Nephron progenitor cell (in vitro differentiated cells): Measurements from ENCODE around the gene TECPR1.
"Not testable (repeated sequence)": the region's sequence is repeated elsewhere in the genome, so short reads cannot be mapped to it uniquely, and the experiment has no call there.

ENCODE experiments used
- DNase-seq: peaks from one replicate; pipeline ENCODE4 v3.0.0; 2021
- H3K27ac Mint-ChIP-seq: 2 replicates; pipeline ENCODE4 v1.8.0; 2021; ENCODE audit warnings: mild to moderate bottlenecking, moderate library complexity, mixed read lengths
- H3K27me3 Mint-ChIP-seq: 2 replicates; pipeline ENCODE4 v1.8.0; 2021; ENCODE audit warnings: mild to moderate bottlenecking, low read depth, mixed read lengths; ENCODE audit not compliant: poor library complexity
- H3K36me3 Mint-ChIP-seq: 2 replicates; pipeline ENCODE4 v1.8.0; 2021; ENCODE audit warnings: low read depth, mixed read lengths
- H3K4me1 Mint-ChIP-seq: 2 replicates; pipeline ENCODE4 v1.8.0; 2021; ENCODE audit warnings: mixed read lengths
- H3K4me3 Mint-ChIP-seq: 2 replicates; pipeline ENCODE4 v1.8.0; 2021; ENCODE audit warnings: mild to moderate bottlenecking, moderate library complexity, mixed read lengths
- H3K9me3 Mint-ChIP-seq: 2 replicates; pipeline ENCODE4 v1.8.0; 2021; ENCODE audit warnings: mild to moderate bottlenecking, moderate library complexity, mixed read lengths
- CTCF ChIP-seq: fragments of 200-600 bp; sonication (generic); IDR thresholded peaks from 2 replicates; pipeline ENCODE4 v1.5.0; 2021; ENCODE audit warnings: antibody characterized with exemption

Gene TECPR1

GRCh38 chr7:98224701-98225181 is 27.3 kb downstream of the TECPR1 start:
- Mint-ChIP-seq H3K27me3 (no peaks in the 10 kb centered on the region), H3K36me3 (peaks cover 14% of the 10 kb centered on the region), H3K4me1 (peaks cover 27% of the 10 kb centered on the region), H3K9me3 (no peaks in the 10 kb centered on the region), H3K4me3 (no peak overlapping the region), H3K27ac (no peak overlapping the region)
- TF ChIP-seq CTCF, result no peak
- no peak for DNase-seq

- TF ChIP-seq CTCF, result no peak
- no peaks in the 10 kb centered on the region for H3K27me3 Mint-ChIP-seq
- H3K4me1 Mint-ChIP-seq, result peaks cover 26% of the 10 kb centered on the region
- no peak overlapping the region for H3K4me3 Mint-ChIP-seq
- DNase-seq, result no peak
- no peak overlapping the region for H3K27ac Mint-ChIP-seq
- H3K36me3 Mint-ChIP-seq, result peaks cover 20% of the 10 kb centered on the region
- H3K9me3 Mint-ChIP-seq, result peaks cover 5% of the 10 kb centered on the region
These were observed 27.9 kb downstream of the TECPR1 start for GRCh38 chr7:98223898-98224700.

GRCh38 chr7:98223351-98223897 is 28.6 kb downstream of the TECPR1 start:
- Mint-ChIP-seq H3K4me1 (peaks cover 31% of the 10 kb centered on the region), H3K27ac (no peak overlapping the region), H3K36me3 (peaks cover 27% of the 10 kb centered on the region), H3K4me3 (no peak overlapping the region), H3K27me3 (no peaks in the 10 kb centered on the region), H3K9me3 (peaks cover 9% of the 10 kb centered on the region)
- TF ChIP-seq CTCF, result no peak
- no peak for DNase-seq

- no peaks in the 10 kb centered on the region for H3K27me3 Mint-ChIP-seq
- H3K4me1 Mint-ChIP-seq, result peaks cover 30% of the 10 kb centered on the region
- TF ChIP-seq CTCF, result no peak
- DNase-seq, result no peak
- H3K27ac Mint-ChIP-seq, result no peak overlapping the region
- H3K4me3 Mint-ChIP-seq, result no peak overlapping the region
- H3K36me3 Mint-ChIP-seq, result peaks cover 31% of the 10 kb centered on the region
- H3K9me3 Mint-ChIP-seq, result peaks cover 9% of the 10 kb centered on the region
These were observed 29.4 kb downstream of the TECPR1 start for GRCh38 chr7:98222533-98223195.

- TF ChIP-seq CTCF, result no peak
- H3K27me3 Mint-ChIP-seq, result no peaks in the 10 kb centered on the region
- H3K36me3 Mint-ChIP-seq, result peaks cover 31% of the 10 kb centered on the region
- no peak for DNase-seq
- no peak overlapping the region for H3K27ac Mint-ChIP-seq
- H3K4me3 Mint-ChIP-seq, result no peak overlapping the region
- H3K9me3 Mint-ChIP-seq, result peaks cover 9% of the 10 kb centered on the region
- peaks cover 30% of the 10 kb centered on the region for H3K4me1 Mint-ChIP-seq
These were observed 30.2 kb downstream of the TECPR1 start for GRCh38 chr7:98221611-98222532.

- Mint-ChIP-seq H3K36me3 (peaks cover 19% of the 10 kb centered on the region), H3K4me1 (peaks cover 31% of the 10 kb centered on the region)
- H3K27me3 Mint-ChIP-seq, H3K4me3 Mint-ChIP-seq, H3K27ac Mint-ChIP-seq, H3K9me3 Mint-ChIP-seq, DNase-seq: not testable (repeated sequence)
These were observed 32.6 kb downstream of the TECPR1 start for GRCh38 chr7:98219382-98219781.
